Measurements from ENCODE around the gene SCRT2. TPM values are rescaled to one million over a fixed set of nuclear protein-coding genes. Genes with fewer than 3 reads are reported as not detected.

Gene SCRT2
- total RNA-seq, 2 experiments from 2014 or later = not detected

DNA sequence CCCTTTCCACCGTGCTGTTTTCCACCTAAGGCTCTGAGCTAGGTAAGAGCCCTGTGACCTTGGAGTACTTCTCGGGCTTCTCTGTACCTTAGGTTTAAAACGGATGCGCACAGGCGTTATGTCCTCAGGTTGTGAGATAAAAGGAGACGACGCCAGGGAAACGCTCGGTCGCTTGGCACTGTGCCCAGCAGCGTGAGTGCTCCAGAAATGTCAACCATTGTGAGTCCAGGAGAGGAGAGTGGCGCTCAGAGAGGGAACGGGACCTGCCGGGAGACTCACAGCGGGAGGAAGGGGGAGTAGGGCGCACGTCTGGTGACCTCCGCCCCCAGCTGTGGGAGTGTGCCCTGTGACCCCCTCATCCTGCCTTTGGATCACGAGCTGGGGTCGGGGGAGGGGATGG, 33.8 kb upstream of the SCRT2 start:
- H3K27ac Mint-ChIP-seq = no peak overlapping the region
- H3K4me1 Mint-ChIP-seq = no peaks in the 10 kb centered on the region
- ChIA-PET CTCF (no interaction called here), POLR2A (no interaction called here)
- H3K36me3 Mint-ChIP-seq (ENCODE audit: low read depth) = no peaks in the 10 kb centered on the region
- H3K4me3 Mint-ChIP-seq = no peak overlapping the region
- peaks cover 26% of the 10 kb centered on the region for H3K27me3 Mint-ChIP-seq
- no peak for DNase-seq
- H3K9me3 Mint-ChIP-seq = peaks cover 3% of the 10 kb centered on the region

DNA sequence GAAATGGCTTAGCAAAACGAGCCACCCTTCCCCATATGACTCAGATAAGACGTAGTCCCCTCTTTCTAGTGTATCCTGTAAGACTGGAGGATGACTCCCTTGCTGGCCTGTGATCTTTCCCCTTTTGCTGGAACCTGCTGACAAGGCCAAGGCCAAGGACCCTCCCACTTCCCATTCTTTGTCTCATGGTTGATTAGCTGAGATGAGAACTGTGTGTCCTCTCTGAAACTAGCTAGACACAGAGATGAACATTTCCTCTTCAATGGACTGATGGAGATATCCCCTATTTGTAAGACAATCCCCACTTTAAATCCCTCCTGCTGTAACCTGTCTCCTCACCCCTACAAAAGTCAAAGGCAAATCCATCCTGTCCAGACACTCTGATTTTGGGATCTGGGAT, 33.4 kb upstream of the SCRT2 start:
- no peaks in the 10 kb centered on the region for H3K36me3 Mint-ChIP-seq (ENCODE audit: low read depth)
- CTCF ChIA-PET = no interaction called here
- no peak for DNase-seq
- H3K27me3 Mint-ChIP-seq = peaks cover 26% of the 10 kb centered on the region
- H3K9me3 Mint-ChIP-seq = peaks cover 3% of the 10 kb centered on the region
- H3K4me3 Mint-ChIP-seq = no peak overlapping the region
- H3K27ac Mint-ChIP-seq = no peak overlapping the region
- POLR2A ChIA-PET = no interaction called here
- no peaks in the 10 kb centered on the region for H3K4me1 Mint-ChIP-seq

DNA sequence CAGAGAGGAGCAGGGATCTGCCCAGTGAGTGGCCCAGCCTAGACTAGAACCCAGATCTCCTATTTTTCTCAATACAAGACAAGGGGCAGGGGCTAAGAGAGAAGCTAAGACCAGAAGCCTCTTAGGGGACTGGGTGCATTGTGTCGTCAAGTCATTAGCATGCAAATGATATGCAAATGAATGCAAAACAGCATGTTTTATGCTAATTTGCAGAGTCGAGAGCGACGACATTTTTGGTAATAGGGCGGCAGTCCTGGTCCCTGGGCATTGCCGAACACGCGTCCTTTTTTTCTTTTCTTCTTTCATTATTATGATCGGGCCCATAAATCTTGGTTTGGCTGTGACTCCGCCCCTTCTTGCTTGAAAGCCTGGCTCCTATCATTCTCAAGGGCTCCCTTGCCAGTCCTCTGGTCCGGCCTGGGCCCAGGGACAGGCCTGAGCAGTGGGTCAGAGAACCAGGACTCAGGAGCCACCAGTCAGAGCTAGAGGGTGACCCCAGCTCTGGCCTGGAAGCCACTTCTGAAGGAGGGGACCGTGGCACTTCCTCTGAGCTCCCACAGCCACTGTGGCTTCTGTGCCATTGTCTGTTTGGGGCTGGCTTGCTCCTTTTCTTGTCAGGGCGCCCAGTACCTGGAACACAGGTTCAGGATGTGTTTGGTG, 32.0 kb upstream of the SCRT2 start:
- POLR2A ChIA-PET = no interaction called here
- Mint-ChIP-seq H3K4me1 (no peaks in the 10 kb centered on the region), H3K4me3 (no peak overlapping the region), H3K9me3 (peaks cover 3% of the 10 kb centered on the region), H3K27ac (no peak overlapping the region), H3K36me3 (ENCODE audit: low read depth) (no peaks in the 10 kb centered on the region), H3K27me3 (peaks cover 26% of the 10 kb centered on the region)
- no peak for DNase-seq
- CTCF ChIA-PET = interaction anchor here (0.7 kb wide), 1 partner anchor 32 kb away, joined by 3 read pairs; no protein-coding TSS in a partner anchor

DNA sequence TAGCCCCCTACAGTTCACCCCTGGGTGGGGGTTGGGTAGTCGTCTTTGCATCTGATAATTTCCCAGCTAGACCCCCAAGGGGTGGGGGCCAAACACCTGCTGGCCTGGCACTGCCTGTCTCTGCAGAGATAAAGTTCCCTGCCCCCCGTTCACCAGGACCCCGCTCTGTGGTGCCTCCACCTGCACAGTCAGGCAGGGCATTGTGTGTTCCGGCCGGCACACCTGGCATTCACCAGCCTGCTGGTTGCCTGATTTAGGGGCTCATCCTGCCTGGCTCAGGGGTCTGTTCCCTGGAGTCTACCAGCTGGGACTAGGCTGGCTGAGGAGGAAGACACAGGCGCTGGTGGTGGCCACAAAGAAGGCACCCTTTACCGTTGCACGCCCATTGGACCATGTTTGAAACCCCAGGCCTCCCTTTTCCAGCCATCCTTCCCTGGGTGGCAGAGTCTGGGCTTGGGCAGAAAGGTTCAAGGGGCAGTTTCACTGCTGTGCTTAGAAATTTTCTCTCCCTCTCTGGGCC, 30.8 kb upstream of the SCRT2 start:
- no peak for DNase-seq
- no peaks in the 10 kb centered on the region for H3K4me1 Mint-ChIP-seq
- CTCF ChIA-PET = no interaction called here
- peaks cover 20% of the 10 kb centered on the region for H3K27me3 Mint-ChIP-seq
- no peaks in the 10 kb centered on the region for H3K36me3 Mint-ChIP-seq (ENCODE audit: low read depth)
- no peak overlapping the region for H3K4me3 Mint-ChIP-seq
- H3K9me3 Mint-ChIP-seq = peaks cover 3% of the 10 kb centered on the region
- POLR2A ChIA-PET = interaction anchor here (0.8 kb wide), 1 partner anchor 22 kb away, joined by 3 read pairs; no protein-coding TSS in a partner anchor
- no peak overlapping the region for H3K27ac Mint-ChIP-seq

DNA sequence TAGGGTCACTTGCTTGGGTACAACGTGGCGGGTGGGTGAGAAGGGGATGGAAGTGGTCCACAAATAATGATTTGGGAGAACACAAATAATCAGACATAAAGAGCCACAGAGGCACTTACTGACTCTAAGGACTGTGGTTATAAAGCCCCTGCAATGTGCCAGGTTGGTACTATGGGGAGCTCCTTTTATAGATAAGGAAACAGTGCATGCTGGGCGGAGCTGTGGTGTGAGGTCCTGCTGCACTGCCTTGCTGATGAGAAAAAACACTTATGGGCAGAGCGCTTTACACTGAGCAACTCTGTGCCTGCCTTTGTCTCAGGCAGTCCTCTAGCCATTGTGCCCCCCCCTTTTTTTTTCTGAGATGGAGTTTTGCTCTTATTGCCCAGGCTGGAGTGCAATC, 29.1 kb upstream of the SCRT2 start:
- Mint-ChIP-seq H3K4me1 (no peaks in the 10 kb centered on the region), H3K27me3 (peaks cover 13% of the 10 kb centered on the region), H3K9me3 (peaks cover 3% of the 10 kb centered on the region), H3K27ac (no peak overlapping the region), H3K36me3 (ENCODE audit: low read depth) (no peaks in the 10 kb centered on the region), H3K4me3 (no peak overlapping the region)
- ChIA-PET CTCF (interaction anchor here (0.6 kb wide), 1 partner anchor 507 kb away, joined by 3 read pairs; no protein-coding TSS in a partner anchor), POLR2A (no interaction called here)
- DNase-seq = no peak

DNA sequence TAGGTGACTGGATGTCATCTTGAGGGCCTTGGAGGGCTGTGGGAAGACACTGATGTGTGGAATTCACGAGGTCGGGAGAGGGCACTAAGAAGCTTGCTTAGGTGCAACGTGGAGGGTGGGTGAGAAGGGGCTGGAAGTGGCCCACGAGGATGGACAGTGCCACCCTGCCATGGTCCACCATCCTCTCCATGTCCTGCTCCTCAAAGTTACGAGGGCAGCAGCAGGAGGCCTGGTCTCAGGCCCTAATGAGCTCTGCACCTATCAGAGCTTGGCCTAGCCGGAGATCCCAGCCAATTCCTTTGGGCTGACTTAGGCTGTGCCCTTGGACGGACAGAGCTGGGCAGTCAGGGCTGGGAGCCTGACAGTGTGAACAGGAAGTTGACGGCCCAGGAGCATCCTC, 27.8 kb upstream of the SCRT2 start:
- POLR2A ChIA-PET = no interaction called here
- H3K9me3 Mint-ChIP-seq = no peaks in the 10 kb centered on the region
- no peak overlapping the region for H3K27ac Mint-ChIP-seq
- peaks cover 2% of the 10 kb centered on the region for H3K27me3 Mint-ChIP-seq
- H3K4me3 Mint-ChIP-seq = no peak overlapping the region
- no peaks in the 10 kb centered on the region for H3K36me3 Mint-ChIP-seq (ENCODE audit: low read depth)
- H3K4me1 Mint-ChIP-seq = no peaks in the 10 kb centered on the region
- CTCF ChIA-PET = no interaction called here
- DNase-seq = no peak

DNA sequence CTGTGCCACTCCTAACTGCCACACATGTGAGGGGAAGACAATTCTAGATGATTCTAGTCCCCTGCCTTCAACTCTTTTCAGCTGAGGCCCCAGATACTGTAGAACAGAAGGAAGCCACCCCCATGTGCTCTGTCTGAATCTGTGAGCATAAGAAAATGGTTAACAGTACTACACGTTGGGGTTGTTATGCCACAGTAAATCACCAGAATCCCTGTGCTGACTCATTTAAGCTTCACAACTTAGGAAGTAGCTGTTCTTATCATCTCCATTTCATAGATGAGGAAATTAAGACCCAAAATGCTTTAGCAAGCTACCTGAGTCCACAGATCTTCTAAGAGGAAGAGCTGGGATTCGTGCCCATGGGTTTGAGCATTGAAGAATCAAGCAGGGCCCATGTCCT, 27.4 kb upstream of the SCRT2 start:
- ChIA-PET POLR2A (no interaction called here), CTCF (no interaction called here)
- Mint-ChIP-seq H3K27me3 (no peaks in the 10 kb centered on the region), H3K4me1 (no peaks in the 10 kb centered on the region), H3K36me3 (ENCODE audit: low read depth) (no peaks in the 10 kb centered on the region), H3K9me3 (no peaks in the 10 kb centered on the region), H3K4me3 (no peak overlapping the region), H3K27ac (no peak overlapping the region)
- no peak for DNase-seq

DNA sequence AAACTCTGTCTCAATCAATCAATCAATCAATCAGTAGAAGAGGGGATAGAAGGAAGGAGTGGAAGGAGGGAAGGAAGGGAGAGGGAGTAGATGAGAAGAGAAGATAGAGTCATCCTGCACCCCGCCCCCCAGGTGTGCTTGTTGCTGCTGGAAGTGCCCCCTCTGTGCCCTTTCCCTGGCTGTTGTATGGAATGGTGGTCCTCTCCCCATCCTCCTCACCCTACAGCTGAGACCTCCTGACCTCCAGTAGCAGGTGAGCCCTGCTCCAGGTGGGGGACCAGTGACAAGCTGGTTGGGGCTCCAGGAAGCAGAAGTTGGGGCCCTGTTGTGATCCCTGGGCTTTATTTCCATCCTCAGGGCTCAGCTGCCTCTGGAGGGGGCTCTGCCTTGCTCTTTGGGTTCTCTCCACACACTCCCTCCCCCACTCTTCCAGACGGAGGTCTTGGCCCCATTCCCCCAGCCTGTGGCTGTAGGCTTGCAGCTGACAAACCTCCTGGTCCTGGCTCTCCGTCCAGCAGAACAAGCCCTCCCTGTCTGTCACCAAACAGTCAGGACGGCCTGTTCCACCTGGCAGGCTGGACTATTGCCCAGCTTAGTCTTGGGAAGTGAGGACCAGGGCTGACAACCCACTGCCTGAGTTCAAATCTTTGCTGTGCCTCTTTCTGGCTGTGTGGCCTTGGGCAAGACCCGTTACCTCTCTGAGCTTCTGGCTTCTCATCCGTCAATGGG, 26.0 kb upstream of the SCRT2 start:
- ChIA-PET CTCF (no interaction called here), POLR2A (no interaction called here)
- Mint-ChIP-seq H3K4me3 (no peak overlapping the region), H3K36me3 (ENCODE audit: low read depth) (no peaks in the 10 kb centered on the region), H3K4me1 (no peaks in the 10 kb centered on the region), H3K27me3 (no peaks in the 10 kb centered on the region), H3K27ac (no peak overlapping the region), H3K9me3 (no peaks in the 10 kb centered on the region)
- no peak for DNase-seq

DNA sequence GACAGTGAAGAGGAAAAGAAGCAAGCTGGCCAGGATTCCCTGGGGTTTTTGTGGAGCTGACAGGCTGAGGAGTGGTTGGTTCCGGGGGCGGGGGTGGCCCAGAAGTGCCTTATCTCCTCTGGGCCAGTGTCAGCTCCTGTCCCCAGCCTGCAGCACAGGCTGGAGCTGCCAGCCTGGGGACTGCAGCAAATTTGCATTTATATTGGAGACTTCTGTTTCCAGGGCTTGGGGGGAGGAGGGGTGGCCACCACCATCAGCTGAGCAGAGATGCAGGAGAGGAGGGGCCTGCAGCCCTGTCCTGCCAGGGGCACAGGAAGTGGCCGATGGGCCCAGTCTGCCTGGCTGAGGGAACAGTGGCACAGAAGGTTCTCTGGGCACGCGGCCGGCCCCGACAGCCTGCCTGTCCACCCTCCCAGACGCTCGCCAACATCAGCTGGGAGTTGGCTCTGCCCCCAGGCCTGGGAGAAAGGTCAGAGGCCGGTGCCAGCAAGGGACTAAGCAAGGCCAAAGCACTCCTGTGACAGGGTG, 24.3 kb upstream of the SCRT2 start:
- DNase-seq = no peak
- Mint-ChIP-seq H3K27me3 (no peaks in the 10 kb centered on the region), H3K27ac (no peak overlapping the region), H3K4me1 (no peaks in the 10 kb centered on the region), H3K4me3 (no peak overlapping the region), H3K9me3 (no peaks in the 10 kb centered on the region), H3K36me3 (ENCODE audit: low read depth) (no peaks in the 10 kb centered on the region)
- CTCF ChIA-PET = no interaction called here
- POLR2A ChIA-PET = no interaction called here

DNA sequence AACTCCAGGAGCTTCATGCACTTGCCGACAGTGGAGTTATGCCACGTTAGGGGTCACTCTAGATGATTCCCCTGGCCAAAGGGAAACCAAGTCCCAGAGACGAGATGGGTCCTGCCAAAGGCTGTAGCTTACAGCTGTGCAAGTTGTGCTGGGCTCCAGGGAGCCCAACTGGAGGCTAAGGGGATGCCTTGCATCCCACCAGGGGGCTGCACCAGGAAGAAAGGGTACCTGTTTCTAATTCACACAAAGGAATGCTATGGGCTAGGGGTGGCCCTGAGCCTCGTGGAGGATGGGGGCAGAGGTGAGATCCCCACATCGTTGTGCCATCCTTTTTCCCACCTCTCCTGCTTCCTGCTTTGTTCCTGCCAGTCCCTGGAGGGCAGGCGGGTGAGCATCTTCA, 23.7 kb upstream of the SCRT2 start:
- Mint-ChIP-seq H3K4me1 (no peaks in the 10 kb centered on the region), H3K9me3 (no peaks in the 10 kb centered on the region), H3K36me3 (ENCODE audit: low read depth) (no peaks in the 10 kb centered on the region), H3K27me3 (peaks cover under 1% of the 10 kb centered on the region), H3K27ac (no peak overlapping the region), H3K4me3 (no peak overlapping the region)
- CTCF ChIA-PET = no interaction called here
- POLR2A ChIA-PET = no interaction called here
- no peak for DNase-seq

DNA sequence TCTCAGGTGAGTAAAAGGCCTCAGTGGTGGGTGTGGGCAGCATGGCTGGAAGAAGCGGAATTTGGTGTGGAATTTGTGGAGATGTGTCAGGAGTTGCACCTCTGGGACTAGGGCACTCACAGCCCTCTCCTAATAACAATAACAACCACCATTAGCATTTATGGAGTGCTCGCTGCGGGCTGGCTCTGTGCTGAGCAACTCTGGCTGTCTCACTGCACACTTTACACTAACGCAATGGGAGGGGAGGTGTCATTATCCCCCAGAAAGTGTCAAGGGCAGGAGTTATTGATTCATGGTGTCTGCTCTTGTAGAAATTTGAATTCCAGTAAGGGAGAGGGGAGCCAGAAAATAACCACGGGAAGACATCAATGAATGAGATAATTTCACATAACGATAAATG, 22.7 kb upstream of the SCRT2 start:
- ChIA-PET CTCF (no interaction called here), POLR2A (no interaction called here)
- Mint-ChIP-seq H3K27me3 (peaks cover 4% of the 10 kb centered on the region), H3K36me3 (ENCODE audit: low read depth) (no peaks in the 10 kb centered on the region), H3K4me1 (no peaks in the 10 kb centered on the region), H3K27ac (no peak overlapping the region), H3K9me3 (no peaks in the 10 kb centered on the region), H3K4me3 (no peak overlapping the region)
- DNase-seq = no peak

DNA sequence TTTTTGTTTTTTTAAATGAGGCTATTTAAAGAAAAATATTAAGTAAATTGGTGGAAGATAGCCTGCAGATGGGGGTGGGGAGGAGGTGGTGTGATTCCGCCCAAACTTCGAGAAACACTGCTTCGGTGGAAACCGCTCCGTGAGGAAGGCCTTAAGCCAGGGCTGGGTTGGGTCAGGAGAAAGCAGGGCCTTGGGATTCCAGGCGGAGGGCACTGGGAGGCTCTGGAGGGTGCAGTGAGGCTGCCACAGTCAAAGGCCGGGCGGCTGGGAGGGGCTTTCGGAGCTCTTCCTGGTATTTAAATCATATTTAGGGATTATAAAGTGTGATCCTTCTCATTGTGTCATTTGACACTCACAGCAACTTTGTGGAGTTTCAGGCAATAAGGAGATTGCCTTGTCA, 22.2 kb upstream of the SCRT2 start:
- H3K27me3 Mint-ChIP-seq = peaks cover 4% of the 10 kb centered on the region
- no peaks in the 10 kb centered on the region for H3K9me3 Mint-ChIP-seq
- H3K4me3 Mint-ChIP-seq = no peak overlapping the region
- POLR2A ChIA-PET = no interaction called here
- H3K4me1 Mint-ChIP-seq = no peaks in the 10 kb centered on the region
- CTCF ChIA-PET = no interaction called here
- no peak overlapping the region for H3K27ac Mint-ChIP-seq
- no peak for DNase-seq
- H3K36me3 Mint-ChIP-seq (ENCODE audit: low read depth) = no peaks in the 10 kb centered on the region

DNA sequence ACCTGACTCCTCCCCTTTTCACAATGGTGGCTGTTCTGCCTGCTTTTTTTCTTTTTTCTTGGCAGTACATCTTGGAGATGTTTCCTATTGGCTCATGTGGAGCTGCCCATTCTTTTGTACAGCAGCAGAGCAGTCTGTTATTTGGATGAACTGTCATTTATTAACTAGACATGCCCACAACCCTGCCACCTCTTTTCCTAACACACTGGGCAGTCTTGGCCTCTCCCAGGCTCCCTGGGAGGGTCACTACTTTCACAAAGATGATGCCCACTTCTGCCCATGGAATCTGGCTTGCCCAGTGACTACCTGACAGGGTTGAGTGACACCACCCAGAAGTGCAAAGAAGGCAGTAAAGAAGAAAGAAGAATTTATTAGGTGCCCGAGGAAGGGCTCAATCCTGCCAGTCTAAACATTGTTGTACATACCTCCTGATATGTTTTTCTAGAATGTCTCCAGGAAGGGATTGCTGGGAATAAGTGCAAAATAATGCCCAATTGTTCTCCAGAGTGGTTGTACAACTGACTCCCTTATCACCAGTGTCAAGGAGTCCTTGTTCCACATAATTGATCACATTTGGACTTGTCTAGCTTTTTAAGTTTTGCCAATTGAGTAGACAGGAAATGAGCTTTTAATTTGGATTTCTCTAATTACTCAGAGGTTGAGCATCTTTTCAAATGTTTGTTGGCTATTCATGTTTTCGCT, 19.7 kb upstream of the SCRT2 start:
- POLR2A ChIA-PET = no interaction called here
- H3K27ac Mint-ChIP-seq = no peak overlapping the region
- no peaks in the 10 kb centered on the region for H3K4me1 Mint-ChIP-seq
- CTCF ChIA-PET = no interaction called here
- no peak for DNase-seq
- no peaks in the 10 kb centered on the region for H3K9me3 Mint-ChIP-seq
- no peaks in the 10 kb centered on the region for H3K36me3 Mint-ChIP-seq (ENCODE audit: low read depth)
- no peak overlapping the region for H3K4me3 Mint-ChIP-seq
- peaks cover 5% of the 10 kb centered on the region for H3K27me3 Mint-ChIP-seq

Data from activated CD4-positive, alpha-beta memory T cell treated with anti-CD3 and anti-CD28 coated beads, Interleukin-2, amount 10 ng/mL, durations not matched to agents 7 days and 5 days (primary cell).